Neural progenitor cell (in vitro differentiated cells): ENCODE data around the gene FKBP8. TPM values are rescaled to one million over a fixed set of nuclear protein-coding genes. Genes with fewer than 3 reads are reported as not detected.

Experiments used
- DNase-seq: peaks from one replicate; pipeline ENCODE4 v3.0.0-alpha.2; 2016; ENCODE audit warnings: low spot score
- H2AFZ ChIP-seq: fragments of 200-600 bp; sonication (generic); replicated peaks from 2 replicates; pipeline ENCODE4 v1.6.1; 2016; ENCODE audit warnings: antibody characterized with exemption
- H3F3A ChIP-seq: fragments of 200-600 bp; sonication (generic); 2 replicates; pipeline ENCODE4 v1.6.1; 2016; ENCODE audit warnings: antibody characterized with exemption, low read depth
- H3K27ac ChIP-seq: fragments of 200-600 bp; sonication (generic); 2 replicates; pipeline ENCODE4 v1.5.1; 2016; ENCODE audit warnings: mild to moderate bottlenecking
- H3K27me3 ChIP-seq: fragments of 200-600 bp; sonication (generic); 2 replicates; pipeline ENCODE4 v1.6.1; 2016; ENCODE audit warnings: mild to moderate bottlenecking, moderate library complexity
- H3K36me3 ChIP-seq: fragments of 200-600 bp; sonication (generic); 2 replicates; pipeline ENCODE4 v1.5.1; 2016
- H3K4me1 ChIP-seq: fragments of 200-600 bp; sonication (generic); 2 replicates; pipeline ENCODE4 v1.6.1; 2016; ENCODE audit warnings: mixed run types
- H3K4me2 ChIP-seq: fragments of 200-600 bp; sonication (generic); 2 replicates; pipeline ENCODE4 v1.6.1; 2016
- H3K4me3 ChIP-seq: fragments of 200-600 bp; sonication (generic); 2 replicates; pipeline ENCODE4 v1.5.1; 2016
- H3K79me2 ChIP-seq: fragments of 200-600 bp; sonication (generic); 2 replicates; pipeline ENCODE4 v1.6.1; 2016; ENCODE audit warnings: low read depth
- H3K9ac ChIP-seq: fragments of 200-600 bp; sonication (generic); 2 replicates; pipeline ENCODE4 v1.6.1; 2016
- H3K9me3 ChIP-seq: fragments of 200-600 bp; sonication (generic); 2 replicates; pipeline ENCODE4 v1.5.1; 2016; ENCODE audit warnings: low read depth
- H4K20me1 ChIP-seq: fragments of 200-600 bp; sonication (generic); 2 replicates; pipeline ENCODE4 v1.6.1; 2016; ENCODE audit warnings: low read depth
- H3K27ac Mint-ChIP-seq: 3 replicates; pipeline ENCODE4 v1.8.0; 2021; ENCODE audit warnings: mixed read lengths
- H3K27me3 Mint-ChIP-seq: 2 replicates; pipeline ENCODE4 v1.8.0; 2022; ENCODE audit warnings: low read depth, mild to moderate bottlenecking, inconsistent platforms, moderate library complexity, mixed read lengths; ENCODE audit not compliant: insufficient read depth
- H3K36me3 Mint-ChIP-seq: 3 replicates; pipeline ENCODE4 v1.8.0; 2021; ENCODE audit warnings: mixed read lengths
- H3K4me1 Mint-ChIP-seq: 3 replicates; pipeline ENCODE4 v1.8.0; 2021; ENCODE audit warnings: mixed read lengths
- H3K4me3 Mint-ChIP-seq: 3 replicates; pipeline ENCODE4 v1.8.0; 2021; ENCODE audit warnings: mild to moderate bottlenecking, moderate library complexity, mixed read lengths
- H3K9me3 Mint-ChIP-seq: 3 replicates; pipeline ENCODE4 v1.8.0; 2020; ENCODE audit warnings: mixed read lengths
- EZH2 ChIP-seq: fragments of 200-600 bp; sonication (generic); IDR thresholded peaks from 2 replicates; pipeline ENCODE4 v1.6.1; 2017; ENCODE audit warnings: antibody characterized with exemption, mild to moderate bottlenecking, moderate library complexity
- EZH2phosphoT487 ChIP-seq: fragments of 200-600 bp; sonication (generic); IDR thresholded peaks from 2 replicates; pipeline ENCODE4 v1.6.1; 2017; ENCODE audit warnings: antibody characterized with exemption
- total RNA-seq: library from RNA; depleted of rRNA; stranded (reverse); fragments of >200 nt; gene quantifications from 2 replicates; pipeline ENCODE4 v1.2.3, GENCODE V29; 2015; ENCODE audit warnings: low replicate concordance
- TF ChIP-seq, protein P1 (sequence below): fragments of 200-600 bp; sonication (generic); IDR thresholded peaks from 2 replicates; pipeline ENCODE4 v1.5.1; 2017; ENCODE audit warnings: antibody characterized with exemption, mild to moderate bottlenecking

The FKBP8 gene
- total RNA-seq, 1 donor from 2014 or later, result 115 TPM

DNA sequence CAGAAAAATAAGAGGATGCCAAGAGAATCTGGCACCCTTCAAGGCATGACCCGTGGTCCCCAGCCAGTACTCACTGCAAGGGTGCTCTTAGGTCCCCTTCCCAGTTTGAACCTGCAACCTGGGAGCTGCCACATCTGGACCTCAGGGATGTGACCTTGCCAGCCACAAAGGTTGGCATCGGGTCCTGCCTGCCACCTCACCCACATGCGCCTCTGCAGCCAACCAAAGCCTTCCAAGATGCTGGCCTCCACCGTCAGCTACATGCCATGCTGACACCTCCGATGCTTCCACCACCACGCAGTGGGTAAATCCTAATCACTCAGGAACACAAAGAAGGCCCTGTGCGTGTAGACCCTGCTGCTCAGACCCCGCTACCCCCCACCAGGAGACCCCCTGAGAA lies 56.6 kb downstream of the FKBP8 start:
- H4K20me1 ChIP-seq, result peaks cover 51% of the 10 kb centered on the region
- no peak overlapping the region for H3K9ac ChIP-seq
- no peak overlapping the region for H2AFZ ChIP-seq
- H3K27ac Mint-ChIP-seq, result peak overlapping the region; percentile 51
- no peak for DNase-seq
- peaks cover 2% of the 10 kb centered on the region for H3K36me3 Mint-ChIP-seq
- TF ChIP-seq EZH2phosphoT487 (no peak), EZH2 (no peak)
- TF ChIP-seq, protein P1, sequence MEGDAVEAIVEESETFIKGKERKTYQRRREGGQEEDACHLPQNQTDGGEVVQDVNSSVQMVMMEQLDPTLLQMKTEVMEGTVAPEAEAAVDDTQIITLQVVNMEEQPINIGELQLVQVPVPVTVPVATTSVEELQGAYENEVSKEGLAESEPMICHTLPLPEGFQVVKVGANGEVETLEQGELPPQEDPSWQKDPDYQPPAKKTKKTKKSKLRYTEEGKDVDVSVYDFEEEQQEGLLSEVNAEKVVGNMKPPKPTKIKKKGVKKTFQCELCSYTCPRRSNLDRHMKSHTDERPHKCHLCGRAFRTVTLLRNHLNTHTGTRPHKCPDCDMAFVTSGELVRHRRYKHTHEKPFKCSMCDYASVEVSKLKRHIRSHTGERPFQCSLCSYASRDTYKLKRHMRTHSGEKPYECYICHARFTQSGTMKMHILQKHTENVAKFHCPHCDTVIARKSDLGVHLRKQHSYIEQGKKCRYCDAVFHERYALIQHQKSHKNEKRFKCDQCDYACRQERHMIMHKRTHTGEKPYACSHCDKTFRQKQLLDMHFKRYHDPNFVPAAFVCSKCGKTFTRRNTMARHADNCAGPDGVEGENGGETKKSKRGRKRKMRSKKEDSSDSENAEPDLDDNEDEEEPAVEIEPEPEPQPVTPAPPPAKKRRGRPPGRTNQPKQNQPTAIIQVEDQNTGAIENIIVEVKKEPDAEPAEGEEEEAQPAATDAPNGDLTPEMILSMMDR, result no peak
- no peaks in the 10 kb centered on the region for H3K36me3 ChIP-seq
- H3F3A ChIP-seq, result no peaks in the 10 kb centered on the region
- H3K4me1 ChIP-seq, result no peaks in the 10 kb centered on the region
- H3K9me3 ChIP-seq, result no peaks in the 10 kb centered on the region
- peaks cover 43% of the 10 kb centered on the region for H3K4me1 Mint-ChIP-seq
- peaks cover 11% of the 10 kb centered on the region for H3K27me3 Mint-ChIP-seq
- H3K79me2 ChIP-seq, result peaks cover 9% of the 10 kb centered on the region
- H3K4me3 ChIP-seq, result no peak overlapping the region
- no peaks in the 10 kb centered on the region for H3K9me3 Mint-ChIP-seq
- no peaks in the 10 kb centered on the region for H3K27me3 ChIP-seq
- H3K4me3 Mint-ChIP-seq, result no peak overlapping the region
- no peak overlapping the region for H3K4me2 ChIP-seq
- H3K27ac ChIP-seq, result no peak overlapping the region

DNA sequence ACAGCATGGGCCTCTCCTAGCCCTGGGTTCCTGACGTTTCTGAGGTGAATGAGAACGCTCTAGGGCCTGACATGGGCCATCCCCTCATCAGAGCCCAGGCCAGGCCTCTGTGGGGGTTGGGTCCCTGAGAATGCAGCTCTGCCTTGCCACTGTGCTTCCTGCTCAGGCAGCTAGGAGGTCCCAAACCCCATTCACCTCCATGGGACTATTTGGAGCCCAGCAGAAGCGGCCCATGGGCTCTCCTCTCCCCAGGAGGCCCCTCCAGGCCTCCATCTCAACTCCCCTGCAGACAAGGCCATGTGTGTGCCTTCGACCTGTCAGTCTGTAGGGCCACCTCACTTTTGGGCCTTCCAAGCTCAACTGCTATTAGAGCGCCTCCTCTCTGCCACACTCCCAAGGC lies 58.4 kb downstream of the FKBP8 start:
- Histone ChIP-seq H3K4me3 (no peak overlapping the region), H2AFZ (no peak overlapping the region), H3K4me1 (no peaks in the 10 kb centered on the region), H3K9ac (no peak overlapping the region), H3F3A (no peaks in the 10 kb centered on the region), H3K27me3 (no peaks in the 10 kb centered on the region), H3K9me3 (no peaks in the 10 kb centered on the region), H3K4me2 (no peak overlapping the region), H3K27ac (no peak overlapping the region), H4K20me1 (peaks cover 41% of the 10 kb centered on the region), H3K79me2 (peaks cover 9% of the 10 kb centered on the region), H3K36me3 (no peaks in the 10 kb centered on the region)
- Mint-ChIP-seq H3K27me3 (peaks cover 6% of the 10 kb centered on the region), H3K4me3 (no peak overlapping the region), H3K27ac (no peak overlapping the region), H3K36me3 (peaks cover 2% of the 10 kb centered on the region), H3K9me3 (peaks cover 3% of the 10 kb centered on the region), H3K4me1 (peaks cover 35% of the 10 kb centered on the region)
- TF ChIP-seq, protein P1, result no peak
- no peak for TF ChIP-seq EZH2
- DNase-seq, result no peak

DNA sequence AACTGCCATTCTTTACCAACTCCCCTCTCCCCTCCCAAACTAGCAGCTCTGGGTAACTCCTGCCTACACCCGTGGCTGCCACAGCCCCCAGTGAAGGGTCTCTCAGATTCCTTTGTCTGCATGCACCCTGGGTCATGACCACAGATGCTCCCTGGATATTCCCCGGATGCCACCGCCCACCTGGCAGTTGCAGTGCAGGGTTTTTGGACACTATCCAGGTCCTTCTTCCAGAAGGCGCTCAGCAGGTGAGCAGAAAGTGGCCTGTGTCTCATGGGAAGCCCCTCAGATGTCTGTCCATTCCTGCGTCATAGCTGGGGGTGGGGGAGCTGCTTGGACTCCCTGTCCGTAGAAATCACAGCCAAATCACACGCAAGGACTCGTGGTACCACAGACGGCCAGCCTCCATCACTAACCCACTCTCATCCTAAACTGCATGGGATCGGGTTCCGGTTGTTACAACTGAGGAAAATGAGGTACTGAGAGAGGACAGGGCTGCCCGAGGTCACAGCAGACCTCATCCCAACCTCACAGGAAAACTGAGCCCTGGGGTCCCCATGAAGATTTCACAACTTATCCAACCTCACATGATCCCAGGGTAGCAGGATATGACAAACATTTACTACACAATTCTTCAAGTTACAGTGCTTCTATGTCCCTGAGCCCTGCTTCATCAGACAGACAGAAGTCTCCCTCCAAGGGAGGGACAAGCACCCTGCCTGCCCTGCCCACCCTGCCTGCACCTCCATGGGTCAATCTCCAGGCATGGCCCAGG lies 60.1 kb downstream of the FKBP8 start:
- DNase-seq, result no peak
- no peaks in the 10 kb centered on the region for H3F3A ChIP-seq
- no peak overlapping the region for H3K27ac ChIP-seq
- H3K36me3 ChIP-seq, result no peaks in the 10 kb centered on the region
- no peaks in the 10 kb centered on the region for H3K9me3 ChIP-seq
- TF ChIP-seq, protein P1, result no peak
- no peak for TF ChIP-seq EZH2
- no peak for TF ChIP-seq EZH2phosphoT487
- no peaks in the 10 kb centered on the region for H3K27me3 ChIP-seq
- peaks cover 2% of the 10 kb centered on the region for H3K36me3 Mint-ChIP-seq
- H3K4me1 ChIP-seq, result no peaks in the 10 kb centered on the region
- H3K79me2 ChIP-seq, result peaks cover 9% of the 10 kb centered on the region
- H3K9ac ChIP-seq, result no peak overlapping the region
- H3K4me3 Mint-ChIP-seq, result no peak overlapping the region
- H3K4me3 ChIP-seq, result no peak overlapping the region
- H4K20me1 ChIP-seq, result peaks cover 26% of the 10 kb centered on the region
- peaks cover 6% of the 10 kb centered on the region for H3K27me3 Mint-ChIP-seq
- peaks cover 27% of the 10 kb centered on the region for H3K4me1 Mint-ChIP-seq
- H3K4me2 ChIP-seq, result no peak overlapping the region
- peaks cover 3% of the 10 kb centered on the region for H3K9me3 Mint-ChIP-seq
- no peak overlapping the region for H3K27ac Mint-ChIP-seq
- H2AFZ ChIP-seq, result no peak overlapping the region

Other genes with a start within 250 kb of the FKBP8 start
- 440 and 768 TPM in 2 replicates for gene LSM4, start 220.5 kb downstream of the FKBP8 start, total RNA-seq
- gene PGPEP1, start 203.0 kb downstream of the FKBP8 start, total RNA-seq, result 2.1 and 5.7 TPM in 2 replicates
- 0.19 and 2.5 TPM in 2 replicates for gene GDF15, start 157.4 kb downstream of the FKBP8 start, total RNA-seq
- 0.03 TPM in 1 of 2 replicates, not detected in the other for gene LRRC25, start 146.0 kb downstream of the FKBP8 start, total RNA-seq
- gene SSBP4, start 124.2 kb downstream of the FKBP8 start, total RNA-seq, result 21.1 and 50.5 TPM in 2 replicates
- 81.7 and 203 TPM in 2 replicates for gene ISYNA1, start 105.4 kb downstream of the FKBP8 start, total RNA-seq
- gene ELL, start 21.5 kb downstream of the FKBP8 start, total RNA-seq, result 2.9 and 9.8 TPM in 2 replicates
- 82.7 and 151 TPM in 2 replicates for gene KXD1, start 14.3 kb upstream of the FKBP8 start, total RNA-seq
- 625 and 768 TPM in 2 replicates for gene UBA52, start 28.3 kb upstream of the FKBP8 start, total RNA-seq
- 41.7 and 105 TPM in 2 replicates for gene REX1BD, start 45.2 kb upstream of the FKBP8 start, total RNA-seq
- 0.84 TPM in 1 of 2 replicates, not detected in the other for gene CRLF1, start 63.2 kb upstream of the FKBP8 start, total RNA-seq
- gene TMEM59L, start 69.3 kb upstream of the FKBP8 start, total RNA-seq, result 0.11 and 1.4 TPM in 2 replicates
- 5.8 and 7.1 TPM in 2 replicates for gene KLHL26, start 93.5 kb upstream of the FKBP8 start, total RNA-seq
- gene CRTC1, start 140.1 kb upstream of the FKBP8 start, total RNA-seq, result 2.4 and 5.7 TPM in 2 replicates
- not detected in 2 replicates for gene COMP, start 247.7 kb upstream of the FKBP8 start, total RNA-seq